GM23338 (cell line): ENCODE results near the gene HTT. TPM values are rescaled to one million over a fixed set of nuclear protein-coding genes. Genes with fewer than 3 reads are reported as not detected.

Experiments used
- ATAC-seq: fragments of 200-7000 bp; cut with Tn5 transposase; 3 replicates; pipeline ENCODE4 v1.9.1; 2020
- DNase-seq: peaks from one replicate; pipeline ENCODE4 v3.0.0-alpha.2; 2015; ENCODE audit warnings: low spot score
- H2AFZ ChIP-seq: fragments of 200-600 bp; sonication (generic); 2 replicates; pipeline ENCODE4 v1.8.0; 2016; ENCODE audit warnings: antibody characterized with exemption, mild to moderate bottlenecking, moderate library complexity
- H3F3A ChIP-seq: fragments of 200-600 bp; sonication (generic); replicated peaks from 2 replicates; pipeline ENCODE4 v1.8.0; 2017; ENCODE audit warnings: antibody characterized with exemption, mixed run types, low read depth
- H3K27ac ChIP-seq: fragments of 200-600 bp; sonication (generic); 2 replicates; pipeline ENCODE4 v1.6.1; 2016; ENCODE audit warnings: low read depth
- H3K27me3 ChIP-seq: fragments of 200-600 bp; sonication (generic); 2 replicates; pipeline ENCODE4 v1.8.0; 2016; ENCODE audit warnings: mild to moderate bottlenecking, mixed run types, moderate library complexity; ENCODE audit not compliant: insufficient read depth
- H3K36me3 ChIP-seq: fragments of 200-600 bp; sonication (generic); 2 replicates; pipeline ENCODE4 v1.8.0; 2016; ENCODE audit warnings: mild to moderate bottlenecking; ENCODE audit not compliant: insufficient read depth
- H3K4me1 ChIP-seq: fragments of 200-600 bp; sonication (generic); 2 replicates; pipeline ENCODE4 v1.8.0; 2016; ENCODE audit warnings: mild to moderate bottlenecking, moderate library complexity; ENCODE audit not compliant: insufficient read depth
- H3K4me2 ChIP-seq: fragments of 200-600 bp; sonication (generic); 2 replicates; pipeline ENCODE4 v1.7.1; 2017; ENCODE audit warnings: mixed run types
- H3K4me3 ChIP-seq: fragments of 200-600 bp; sonication (generic); 2 replicates; pipeline ENCODE4 v1.6.1; 2016; ENCODE audit warnings: mixed run types
- H3K79me2 ChIP-seq: fragments of 200-600 bp; sonication (generic); replicated peaks from 2 replicates; pipeline ENCODE4 v1.8.0; 2017; ENCODE audit warnings: mild to moderate bottlenecking; ENCODE audit not compliant: insufficient read depth
- H3K9me2 ChIP-seq: fragments of 200-600 bp; sonication (generic); 2 replicates; pipeline ENCODE4 v1.8.0; 2017; ENCODE audit not compliant: insufficient read depth
- H4K20me1 ChIP-seq: fragments of 200-600 bp; sonication (generic); replicated peaks from 2 replicates; pipeline ENCODE4 v1.8.0; 2017; ENCODE audit warnings: mild to moderate bottlenecking; ENCODE audit not compliant: insufficient read depth
- H3K27ac Mint-ChIP-seq: 2 replicates; pipeline ENCODE4 v1.8.0; 2020; ENCODE audit warnings: inconsistent platforms, mild to moderate bottlenecking, moderate library complexity, mixed read lengths
- H3K27me3 Mint-ChIP-seq: 3 replicates; pipeline ENCODE4 v1.8.0; 2022; ENCODE audit warnings: low read depth, mild to moderate bottlenecking, moderate library complexity, mixed read lengths, inconsistent platforms; ENCODE audit not compliant: insufficient read depth, poor library complexity
- H3K36me3 Mint-ChIP-seq: 3 replicates; pipeline ENCODE4 v1.8.0; 2021; ENCODE audit warnings: low read depth, mild to moderate bottlenecking, inconsistent platforms, moderate library complexity, mixed read lengths
- H3K4me1 Mint-ChIP-seq: 3 replicates; pipeline ENCODE4 v1.8.0; 2020; ENCODE audit warnings: mild to moderate bottlenecking, inconsistent platforms, mixed read lengths
- H3K4me3 Mint-ChIP-seq: 3 replicates; pipeline ENCODE4 v1.8.0; 2021; ENCODE audit warnings: moderate library complexity, mild to moderate bottlenecking, inconsistent platforms, mixed read lengths
- H3K9me3 Mint-ChIP-seq: 3 replicates; pipeline ENCODE4 v1.8.0; 2020; ENCODE audit warnings: moderate library complexity, mild to moderate bottlenecking, inconsistent platforms, mixed read lengths
- CREB1 ChIP-seq: fragments of 250-450 bp; sonication (Bioruptor Pico); IDR thresholded peaks from 2 replicates; pipeline ENCODE4 v1.5.0; 2020; ENCODE audit warnings: low read depth, mild to moderate bottlenecking, moderate library complexity
- EZH2 ChIP-seq: fragments of 200-600 bp; sonication (generic); IDR thresholded peaks from one replicate; pipeline ENCODE4 v1.8.0; 2017; ENCODE audit warnings: antibody characterized with exemption, mild to moderate bottlenecking, low read depth; ENCODE audit not compliant: unreplicated experiment
- EZH2phosphoT487 ChIP-seq: fragments of 200-600 bp; sonication (generic); IDR thresholded peaks from one replicate; pipeline ENCODE4 v1.8.1; 2018; ENCODE audit warnings: antibody characterized with exemption; ENCODE audit not compliant: unreplicated experiment
- JUNB ChIP-seq: IDR thresholded peaks from one replicate; pipeline ENCODE4 v1.6.1; 2016; ENCODE audit warnings: antibody characterized with exemption; ENCODE audit not compliant: unreplicated experiment
- NANOG ChIP-seq: IDR thresholded peaks from 2 replicates; pipeline ENCODE4 v1.6.1; 2016; ENCODE audit warnings: antibody characterized with exemption, borderline replicate concordance
- POLR2AphosphoS5 ChIP-seq: IDR thresholded peaks from 2 replicates; pipeline ENCODE4 v1.6.1; 2016; ENCODE audit warnings: antibody characterized with exemption, low read depth
- STAT1 ChIP-seq: IDR thresholded peaks from one replicate; pipeline ENCODE4 v1.6.1; 2016; ENCODE audit warnings: antibody characterized with exemption; ENCODE audit not compliant: unreplicated experiment
- ZNF114 ChIP-seq: fragments of 250-450 bp; sonication (Bioruptor Pico); IDR thresholded peaks from 2 replicates; pipeline ENCODE4 v1.5.0; 2020; ENCODE audit warnings: mild to moderate bottlenecking, moderate library complexity
- ZNF331 ChIP-seq: fragments of 250-450 bp; sonication (Bioruptor Pico); IDR thresholded peaks from 2 replicates; pipeline ENCODE4 v1.5.0; 2020; ENCODE audit warnings: low read depth, mild to moderate bottlenecking, moderate library complexity
- polyA plus RNA-seq: library from polyadenylated mRNA; unstranded; fragments of >200 nt; fragmentation: Nextera tagmentation; extraction: Ambion mirVana; gene quantifications from 2 replicates; pipeline ENCODE4 v1.2.1, GENCODE V29; 2016
- total RNA-seq: library from RNA; depleted of rRNA; stranded (reverse); fragments of >200 nt; shearing (Covaris generic); gene quantifications from 2 replicates; pipeline ENCODE4 v1.2.3, GENCODE V29; 2014
- TF ChIP-seq, protein P1 (sequence below): IDR thresholded peaks from one replicate; pipeline ENCODE4 v1.6.1; 2018; ENCODE audit warnings: antibody characterized with exemption; ENCODE audit not compliant: unreplicated experiment
- TF ChIP-seq, protein P2 (sequence below), 2 experiments: fragments of 200-600 bp in 1 of 2; sonication (generic) in 1 of 2; conservative IDR thresholded peaks; 2 replicates each; pipeline versions ENCODE4 v1.5.1 to v1.6.1; 2016 to 2017; ENCODE audit warnings: antibody characterized with exemption in 2 of 2, low read depth in 2 of 2, mild to moderate bottlenecking in 2 of 2, moderate library complexity in 1 of 2
- TF ChIP-seq, protein P3 (sequence below): fragments of 250-450 bp; sonication (Bioruptor Pico); IDR thresholded peaks from 2 replicates; pipeline ENCODE4 v1.5.0; 2020; ENCODE audit warnings: mild to moderate bottlenecking, moderate library complexity

The HTT gene
- total and polyA plus RNA-seq, 2 experiments from 2014 or later, result 26.6 to 67.7 TPM

DNA sequence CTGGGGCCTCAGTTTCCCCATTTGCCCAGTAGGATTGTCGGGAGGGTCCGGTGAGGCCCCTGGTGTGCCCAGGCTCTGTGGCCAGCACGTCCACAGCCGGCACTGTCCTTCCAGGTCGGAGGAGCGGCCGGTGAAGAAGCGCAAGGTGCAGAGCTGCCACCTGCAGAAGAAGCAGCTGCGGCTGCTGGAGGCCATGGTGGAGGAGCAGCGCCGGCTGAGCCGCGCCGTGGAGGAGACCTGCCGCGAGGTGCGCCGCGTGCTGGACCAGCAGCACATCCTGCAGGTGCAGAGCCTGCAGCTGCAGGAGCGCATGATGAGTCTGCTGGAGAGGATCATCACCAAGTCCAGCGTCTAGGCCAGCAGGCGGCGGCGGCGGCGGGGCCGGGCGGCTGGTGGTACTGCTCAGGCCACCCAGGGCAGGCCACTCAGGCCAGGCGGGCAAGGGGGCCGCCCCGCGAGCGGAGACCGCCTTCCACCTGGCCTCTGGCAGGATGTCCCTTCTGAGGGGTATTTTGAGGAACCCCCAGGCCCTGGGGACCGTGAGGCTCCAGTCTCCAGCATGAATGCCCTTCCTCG, 181.2 kb downstream of the HTT start:
- Mint-ChIP-seq H3K4me3 (no peak overlapping the region), H3K36me3 (no peaks in the 10 kb centered on the region; the same call in 2 of the 3 replicates), H3K9me3 (no peaks in the 10 kb centered on the region; the same call in 2 of the 3 replicates), H3K4me1 (no peaks in the 10 kb centered on the region; the same call in 2 of the 3 replicates), H3K27ac (no peak overlapping the region), H3K27me3 (peaks cover 4% of the 10 kb centered on the region)
- Histone ChIP-seq H3K36me3 (no peaks in the 10 kb centered on the region), H3K4me3 (no peak overlapping the region), H2AFZ (no peak overlapping the region), H3K4me1 (no peaks in the 10 kb centered on the region), H3F3A (no peaks in the 10 kb centered on the region), H3K79me2 (no peaks in the 10 kb centered on the region), H3K4me2 (no peak overlapping the region), H3K27ac (no peak overlapping the region), H4K20me1 (no peaks in the 10 kb centered on the region), H3K9me2 (no peaks in the 10 kb centered on the region), H3K27me3 (no peaks in the 10 kb centered on the region)
- no peak for DNase-seq
- no peak for ATAC-seq
- no peak for TF ChIP-seq EZH2phosphoT487
- no peak for TF ChIP-seq CREB1 (CRISPR knock-in tag)
- no peak for TF ChIP-seq NANOG
- TF ChIP-seq, protein P1, sequence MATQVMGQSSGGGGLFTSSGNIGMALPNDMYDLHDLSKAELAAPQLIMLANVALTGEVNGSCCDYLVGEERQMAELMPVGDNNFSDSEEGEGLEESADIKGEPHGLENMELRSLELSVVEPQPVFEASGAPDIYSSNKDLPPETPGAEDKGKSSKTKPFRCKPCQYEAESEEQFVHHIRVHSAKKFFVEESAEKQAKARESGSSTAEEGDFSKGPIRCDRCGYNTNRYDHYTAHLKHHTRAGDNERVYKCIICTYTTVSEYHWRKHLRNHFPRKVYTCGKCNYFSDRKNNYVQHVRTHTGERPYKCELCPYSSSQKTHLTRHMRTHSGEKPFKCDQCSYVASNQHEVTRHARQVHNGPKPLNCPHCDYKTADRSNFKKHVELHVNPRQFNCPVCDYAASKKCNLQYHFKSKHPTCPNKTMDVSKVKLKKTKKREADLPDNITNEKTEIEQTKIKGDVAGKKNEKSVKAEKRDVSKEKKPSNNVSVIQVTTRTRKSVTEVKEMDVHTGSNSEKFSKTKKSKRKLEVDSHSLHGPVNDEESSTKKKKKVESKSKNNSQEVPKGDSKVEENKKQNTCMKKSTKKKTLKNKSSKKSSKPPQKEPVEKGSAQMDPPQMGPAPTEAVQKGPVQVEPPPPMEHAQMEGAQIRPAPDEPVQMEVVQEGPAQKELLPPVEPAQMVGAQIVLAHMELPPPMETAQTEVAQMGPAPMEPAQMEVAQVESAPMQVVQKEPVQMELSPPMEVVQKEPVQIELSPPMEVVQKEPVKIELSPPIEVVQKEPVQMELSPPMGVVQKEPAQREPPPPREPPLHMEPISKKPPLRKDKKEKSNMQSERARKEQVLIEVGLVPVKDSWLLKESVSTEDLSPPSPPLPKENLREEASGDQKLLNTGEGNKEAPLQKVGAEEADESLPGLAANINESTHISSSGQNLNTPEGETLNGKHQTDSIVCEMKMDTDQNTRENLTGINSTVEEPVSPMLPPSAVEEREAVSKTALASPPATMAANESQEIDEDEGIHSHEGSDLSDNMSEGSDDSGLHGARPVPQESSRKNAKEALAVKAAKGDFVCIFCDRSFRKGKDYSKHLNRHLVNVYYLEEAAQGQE, result no peak
- no peak for TF ChIP-seq EZH2
- TF ChIP-seq, protein P2, sequence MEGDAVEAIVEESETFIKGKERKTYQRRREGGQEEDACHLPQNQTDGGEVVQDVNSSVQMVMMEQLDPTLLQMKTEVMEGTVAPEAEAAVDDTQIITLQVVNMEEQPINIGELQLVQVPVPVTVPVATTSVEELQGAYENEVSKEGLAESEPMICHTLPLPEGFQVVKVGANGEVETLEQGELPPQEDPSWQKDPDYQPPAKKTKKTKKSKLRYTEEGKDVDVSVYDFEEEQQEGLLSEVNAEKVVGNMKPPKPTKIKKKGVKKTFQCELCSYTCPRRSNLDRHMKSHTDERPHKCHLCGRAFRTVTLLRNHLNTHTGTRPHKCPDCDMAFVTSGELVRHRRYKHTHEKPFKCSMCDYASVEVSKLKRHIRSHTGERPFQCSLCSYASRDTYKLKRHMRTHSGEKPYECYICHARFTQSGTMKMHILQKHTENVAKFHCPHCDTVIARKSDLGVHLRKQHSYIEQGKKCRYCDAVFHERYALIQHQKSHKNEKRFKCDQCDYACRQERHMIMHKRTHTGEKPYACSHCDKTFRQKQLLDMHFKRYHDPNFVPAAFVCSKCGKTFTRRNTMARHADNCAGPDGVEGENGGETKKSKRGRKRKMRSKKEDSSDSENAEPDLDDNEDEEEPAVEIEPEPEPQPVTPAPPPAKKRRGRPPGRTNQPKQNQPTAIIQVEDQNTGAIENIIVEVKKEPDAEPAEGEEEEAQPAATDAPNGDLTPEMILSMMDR (conservative IDR thresholded peaks at IDR 0.05; ENCODE audit: low read depth in 2 of 2), result no peak
- no peak for TF ChIP-seq STAT1
- no peak for TF ChIP-seq JUNB
- no peak for TF ChIP-seq POLR2AphosphoS5
- TF ChIP-seq, protein P3, sequence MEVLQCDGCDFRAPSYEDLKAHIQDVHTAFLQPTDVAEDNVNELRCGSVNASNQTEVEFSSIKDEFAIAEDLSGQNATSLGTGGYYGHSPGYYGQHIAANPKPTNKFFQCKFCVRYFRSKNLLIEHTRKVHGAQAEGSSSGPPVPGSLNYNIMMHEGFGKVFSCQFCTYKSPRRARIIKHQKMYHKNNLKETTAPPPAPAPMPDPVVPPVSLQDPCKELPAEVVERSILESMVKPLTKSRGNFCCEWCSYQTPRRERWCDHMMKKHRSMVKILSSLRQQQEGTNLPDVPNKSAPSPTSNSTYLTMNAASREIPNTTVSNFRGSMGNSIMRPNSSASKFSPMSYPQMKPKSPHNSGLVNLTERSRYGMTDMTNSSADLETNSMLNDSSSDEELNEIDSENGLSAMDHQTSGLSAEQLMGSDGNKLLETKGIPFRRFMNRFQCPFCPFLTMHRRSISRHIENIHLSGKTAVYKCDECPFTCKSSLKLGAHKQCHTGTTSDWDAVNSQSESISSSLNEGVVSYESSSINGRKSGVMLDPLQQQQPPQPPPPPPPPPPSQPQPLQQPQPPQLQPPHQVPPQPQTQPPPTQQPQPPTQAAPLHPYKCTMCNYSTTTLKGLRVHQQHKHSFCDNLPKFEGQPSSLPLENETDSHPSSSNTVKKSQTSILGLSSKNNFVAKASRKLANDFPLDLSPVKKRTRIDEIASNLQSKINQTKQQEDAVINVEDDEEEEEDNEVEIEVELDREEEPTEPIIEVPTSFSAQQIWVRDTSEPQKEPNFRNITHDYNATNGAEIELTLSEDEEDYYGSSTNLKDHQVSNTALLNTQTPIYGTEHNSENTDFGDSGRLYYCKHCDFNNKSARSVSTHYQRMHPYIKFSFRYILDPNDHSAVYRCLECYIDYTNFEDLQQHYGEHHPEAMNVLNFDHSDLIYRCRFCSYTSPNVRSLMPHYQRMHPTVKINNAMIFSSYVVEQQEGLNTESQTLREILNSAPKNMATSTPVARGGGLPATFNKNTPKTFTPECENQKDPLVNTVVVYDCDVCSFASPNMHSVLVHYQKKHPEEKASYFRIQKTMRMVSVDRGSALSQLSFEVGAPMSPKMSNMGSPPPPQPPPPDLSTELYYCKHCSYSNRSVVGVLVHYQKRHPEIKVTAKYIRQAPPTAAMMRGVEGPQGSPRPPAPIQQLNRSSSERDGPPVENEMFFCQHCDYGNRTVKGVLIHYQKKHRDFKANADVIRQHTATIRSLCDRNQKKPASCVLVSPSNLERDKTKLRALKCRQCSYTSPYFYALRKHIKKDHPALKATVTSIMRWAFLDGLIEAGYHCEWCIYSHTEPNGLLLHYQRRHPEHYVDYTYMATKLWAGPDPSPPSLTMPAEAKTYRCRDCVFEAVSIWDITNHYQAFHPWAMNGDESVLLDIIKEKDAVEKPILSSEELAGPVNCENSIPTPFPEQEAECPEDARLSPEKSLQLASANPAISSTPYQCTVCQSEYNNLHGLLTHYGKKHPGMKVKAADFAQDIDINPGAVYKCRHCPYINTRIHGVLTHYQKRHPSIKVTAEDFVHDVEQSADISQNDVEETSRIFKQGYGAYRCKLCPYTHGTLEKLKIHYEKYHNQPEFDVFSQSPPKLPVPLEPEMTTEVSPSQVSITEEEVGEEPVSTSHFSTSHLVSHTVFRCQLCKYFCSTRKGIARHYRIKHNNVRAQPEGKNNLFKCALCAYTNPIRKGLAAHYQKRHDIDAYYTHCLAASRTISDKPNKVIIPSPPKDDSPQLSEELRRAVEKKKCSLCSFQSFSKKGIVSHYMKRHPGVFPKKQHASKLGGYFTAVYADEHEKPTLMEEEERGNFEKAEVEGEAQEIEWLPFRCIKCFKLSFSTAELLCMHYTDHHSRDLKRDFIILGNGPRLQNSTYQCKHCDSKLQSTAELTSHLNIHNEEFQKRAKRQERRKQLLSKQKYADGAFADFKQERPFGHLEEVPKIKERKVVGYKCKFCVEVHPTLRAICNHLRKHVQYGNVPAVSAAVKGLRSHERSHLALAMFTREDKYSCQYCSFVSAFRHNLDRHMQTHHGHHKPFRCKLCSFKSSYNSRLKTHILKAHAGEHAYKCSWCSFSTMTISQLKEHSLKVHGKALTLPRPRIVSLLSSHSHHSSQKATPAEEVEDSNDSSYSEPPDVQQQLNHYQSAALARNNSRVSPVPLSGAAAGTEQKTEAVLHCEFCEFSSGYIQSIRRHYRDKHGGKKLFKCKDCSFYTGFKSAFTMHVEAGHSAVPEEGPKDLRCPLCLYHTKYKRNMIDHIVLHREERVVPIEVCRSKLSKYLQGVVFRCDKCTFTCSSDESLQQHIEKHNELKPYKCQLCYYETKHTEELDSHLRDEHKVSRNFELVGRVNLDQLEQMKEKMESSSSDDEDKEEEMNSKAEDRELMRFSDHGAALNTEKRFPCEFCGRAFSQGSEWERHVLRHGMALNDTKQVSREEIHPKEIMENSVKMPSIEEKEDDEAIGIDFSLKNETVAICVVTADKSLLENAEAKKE (CRISPR knock-in tag), result no peak
- TF ChIP-seq ZNF331, result no peak
- TF ChIP-seq ZNF114 (CRISPR knock-in tag), result no peak
